K562 (cell line): Measurements from ENCODE around the gene CD3D. TPM values are rescaled to one million over a fixed set of nuclear protein-coding genes. Genes with fewer than 3 reads are reported as not detected.

Source experiments
- ARID3A ChIP-seq: IDR thresholded peaks from 2 replicates; pipeline ENCODE4 v1.6.1; 2012; ENCODE audit warnings: low read depth, low read length, improper control_type of control experiment, borderline replicate concordance
- EP400 ChIP-seq: fragments of 450-650 bp; IDR thresholded peaks from 2 replicates; pipeline ENCODE4 v1.6.1; 2017; ENCODE audit warnings: antibody characterized with exemption, mild to moderate bottlenecking, moderate library complexity
- ETV6 ChIP-seq, 3 experiments: fragments of 150-350 bp in 1 of 3; sonication (generic) in 1 of 3; formaldehyde crosslinking in 1 of 3; IDR thresholded peaks; 2 replicates each; pipeline versions ENCODE4 v1.6.1 to v1.8.0; 2014 to 2022; ENCODE audit warnings: borderline replicate concordance in 2 of 3, low read depth in 2 of 3, antibody characterized with exemption in 1 of 3, low read length in 1 of 3, mild to moderate bottlenecking in 1 of 3, missing genetic modification reagents in 1 of 3
- HMG20A ChIP-seq: fragments of 450-650 bp; formaldehyde crosslinking; conservative IDR thresholded peaks from 2 replicates; pipeline ENCODE4 v1.4.0; 2020; ENCODE audit warnings: mild to moderate bottlenecking, mixed read lengths
- KLF16 ChIP-seq: IDR thresholded peaks from 2 replicates; pipeline ENCODE4 v1.6.1; 2016; ENCODE audit warnings: antibody characterized with exemption
- MCM3 ChIP-seq: fragments of 450-650 bp; IDR thresholded peaks from 2 replicates; pipeline ENCODE4 v1.6.1; 2016
- NRF1 ChIP-seq, 2 experiments: fragments of 450-650 bp; IDR thresholded peaks in 1 of 2; conservative IDR thresholded peaks in 1 of 2; 2 replicates each; pipeline ENCODE4 v1.6.1; 2014; ENCODE audit warnings: mild to moderate bottlenecking in 2 of 2
- POLR2AphosphoS5 ChIP-seq: IDR thresholded peaks from 2 replicates; pipeline ENCODE4 v1.6.1; 2011; ENCODE audit warnings: mild to moderate bottlenecking, low read depth, low read length, moderate library complexity; ENCODE audit not compliant: control insufficient read depth, insufficient read depth
- SP2 ChIP-seq: IDR thresholded peaks from 2 replicates; pipeline ENCODE4 v1.6.1; 2011; ENCODE audit warnings: mild to moderate bottlenecking, low read depth, low read length, moderate library complexity; ENCODE audit not compliant: poor library complexity, severe bottlenecking; ENCODE audit errors: extremely low read depth
- TAF1 ChIP-seq: IDR thresholded peaks from 2 replicates; pipeline ENCODE4 v1.6.1; 2011; ENCODE audit warnings: mild to moderate bottlenecking, low read length, moderate library complexity; ENCODE audit not compliant: insufficient read depth, control insufficient read depth, severe bottlenecking; ENCODE audit errors: extremely low read depth
- ZNF316 ChIP-seq: fragments of 450-650 bp; IDR thresholded peaks from 2 replicates; pipeline ENCODE4 v1.6.1; 2016
- ZNF431 ChIP-seq: sonication (generic); formaldehyde crosslinking; IDR thresholded peaks from 2 replicates; pipeline ENCODE4 v1.8.0; 2022; ENCODE audit warnings: mild to moderate bottlenecking, missing genetic modification reagents
- polyA plus RNA-seq, 8 experiments: library from polyadenylated mRNA; depleted of rRNA in 4 of 8; stranded (reverse) in 5 of 8; unstranded in 3 of 8; fragments of >200 nt; fragmentation: Nextera tagmentation in 2 of 8; fragmentation: Illumina TruSeq in 1 of 8; extraction: Ambion mirVana in 2 of 8; extraction: Trizol in 1 of 8; gene quantifications; 2 replicates each; pipeline versions ENCODE4 v1.2.1 to v1.2.3, GENCODE V29; 2011 to 2014; ENCODE audit warnings: inconsistent platforms in 1 of 8, missing spikeins in 1 of 8
- total RNA-seq, 7 experiments: library from RNA; depleted of rRNA in 6 of 7; stranded (reverse); fragments of >200 nt in 6 of 7; fragmentation: Illumina TruSeq in 2 of 7; extraction: Trizol in 2 of 7; gene quantifications; 2 replicates each; pipeline versions ENCODE4 v1.2.1 to v1.2.3, GENCODE V29; 2011 to 2021; ENCODE audit warnings: low replicate concordance in 1 of 7
- TF ChIP-seq, protein P1 (sequence below): sonication (generic); formaldehyde crosslinking; IDR thresholded peaks from 2 replicates; pipeline ENCODE4 v1.8.0; 2023; ENCODE audit warnings: mild to moderate bottlenecking, missing genetic modification reagents
- TF ChIP-seq, protein P2 (sequence below): IDR thresholded peaks from 2 replicates; pipeline ENCODE4 v1.6.1; 2014; ENCODE audit warnings: antibody characterized with exemption

CD3D gene
- total and polyA plus RNA-seq, 9 of the 15 experiments (the other 6 are each of a cell fraction or from before 2014, with no cell fraction given): 36.2 to 238 (median 67.1) TPM

DNA sequence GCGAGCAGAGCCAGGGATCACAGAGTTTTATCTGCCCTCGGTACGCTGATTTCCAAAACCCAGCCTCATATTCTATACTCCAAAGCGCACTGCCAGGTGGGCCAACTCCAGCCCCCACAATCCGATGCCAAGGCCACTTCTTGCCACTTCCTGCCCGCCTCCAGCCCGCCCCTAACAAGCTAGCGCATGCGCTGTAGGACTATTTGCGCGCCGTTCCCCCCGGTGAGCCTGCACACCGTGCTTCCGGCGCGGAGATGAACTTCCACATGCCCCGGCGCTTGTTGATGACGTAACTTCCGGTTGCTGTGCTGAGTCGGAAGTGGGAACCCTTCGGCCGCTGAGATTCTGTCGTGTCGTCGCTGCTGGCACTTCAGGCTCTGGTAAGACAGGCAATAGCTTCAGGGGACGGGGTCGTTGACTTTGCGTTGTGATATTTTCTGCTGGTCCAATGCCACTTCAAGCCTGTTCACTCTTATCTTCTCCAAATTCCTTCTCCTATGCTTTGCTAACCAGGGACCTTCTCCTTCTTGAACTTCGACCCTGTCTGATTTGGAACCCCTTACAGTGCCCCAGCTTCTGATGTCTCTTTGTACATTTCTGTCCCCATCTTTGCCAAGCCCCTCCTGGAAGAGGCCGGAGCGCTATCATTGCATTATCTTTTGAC lies 16.9 kb upstream of the CD3D start, which contains the start of gene UBE4A (continued):
- TF ChIP-seq, protein P1, sequence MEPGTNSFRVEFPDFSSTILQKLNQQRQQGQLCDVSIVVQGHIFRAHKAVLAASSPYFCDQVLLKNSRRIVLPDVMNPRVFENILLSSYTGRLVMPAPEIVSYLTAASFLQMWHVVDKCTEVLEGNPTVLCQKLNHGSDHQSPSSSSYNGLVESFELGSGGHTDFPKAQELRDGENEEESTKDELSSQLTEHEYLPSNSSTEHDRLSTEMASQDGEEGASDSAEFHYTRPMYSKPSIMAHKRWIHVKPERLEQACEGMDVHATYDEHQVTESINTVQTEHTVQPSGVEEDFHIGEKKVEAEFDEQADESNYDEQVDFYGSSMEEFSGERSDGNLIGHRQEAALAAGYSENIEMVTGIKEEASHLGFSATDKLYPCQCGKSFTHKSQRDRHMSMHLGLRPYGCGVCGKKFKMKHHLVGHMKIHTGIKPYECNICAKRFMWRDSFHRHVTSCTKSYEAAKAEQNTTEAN: no peak
- no peak for TF ChIP-seq MCM3
- no peak for TF ChIP-seq HMG20A (CRISPR knock-in tag)
- TF ChIP-seq, protein P2, sequence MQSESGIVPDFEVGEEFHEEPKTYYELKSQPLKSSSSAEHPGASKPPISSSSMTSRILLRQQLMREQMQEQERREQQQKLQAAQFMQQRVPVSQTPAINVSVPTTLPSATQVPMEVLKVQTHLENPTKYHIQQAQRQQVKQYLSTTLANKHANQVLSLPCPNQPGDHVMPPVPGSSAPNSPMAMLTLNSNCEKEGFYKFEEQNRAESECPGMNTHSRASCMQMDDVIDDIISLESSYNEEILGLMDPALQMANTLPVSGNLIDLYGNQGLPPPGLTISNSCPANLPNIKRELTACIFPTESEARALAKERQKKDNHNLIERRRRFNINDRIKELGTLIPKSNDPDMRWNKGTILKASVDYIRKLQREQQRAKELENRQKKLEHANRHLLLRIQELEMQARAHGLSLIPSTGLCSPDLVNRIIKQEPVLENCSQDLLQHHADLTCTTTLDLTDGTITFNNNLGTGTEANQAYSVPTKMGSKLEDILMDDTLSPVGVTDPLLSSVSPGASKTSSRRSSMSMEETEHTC: no peak
- TF ChIP-seq NRF1 (conservative IDR thresholded peaks at IDR 0.05 in 1 of 2, IDR thresholded peaks at IDR 0.05 in 1 of 2): peak; percentile 93 to 94
- no peak for TF ChIP-seq SP2
- TF ChIP-seq KLF16: no peak
- no peak for TF ChIP-seq ETV6 (IDR thresholded peaks at IDR 0.05; ENCODE audit: borderline replicate concordance in 1 of 2, low read depth in 2 of 2, low read length in 1 of 2)
- no peak for TF ChIP-seq ETV6 (CRISPR knock-in tag; IDR thresholded peaks at IDR 0.05; ENCODE audit: borderline replicate concordance)
- peak; percentile 85 for TF ChIP-seq TAF1
- peak; percentile 90 for TF ChIP-seq POLR2AphosphoS5
- TF ChIP-seq ZNF431: no peak
- peak; percentile 6; the same call in 1 of the 2 replicates for TF ChIP-seq ZNF316
- TF ChIP-seq EP400: peak; percentile 92
- TF ChIP-seq ARID3A: no peak
